H9 (cell line): ENCODE data around the gene MED20. TPM values are rescaled to one million over a fixed set of nuclear protein-coding genes. Genes with fewer than 3 reads are reported as not detected.

Experiments used
- DNase-seq: peaks from one replicate; pipeline ENCODE4 v3.0.0-alpha.2; 2017
- H2AFZ ChIP-seq: one replicate; pipeline ENCODE4 v1.6.1; 2013; ENCODE audit warnings: mild to moderate bottlenecking, low read length, control low read depth, moderate library complexity
- H2AK5ac ChIP-seq: 2 replicates; pipeline ENCODE4 v1.6.1; 2013; ENCODE audit warnings: low read length, control low read depth, mixed read lengths; ENCODE audit not compliant: insufficient read length
- H2BK120ac ChIP-seq: one replicate; pipeline ENCODE4 v1.6.1; 2013; ENCODE audit warnings: low read depth, mild to moderate bottlenecking, low read length, control low read depth, inconsistent platforms; ENCODE audit not compliant: poor library complexity, severe bottlenecking
- H2BK12ac ChIP-seq: 2 replicates; pipeline ENCODE4 v1.6.1; 2013; ENCODE audit warnings: low read length, control low read depth, mixed read lengths, low read depth; ENCODE audit not compliant: insufficient read length
- H2BK15ac ChIP-seq: 2 replicates; pipeline ENCODE4 v1.6.1; 2013; ENCODE audit warnings: low read depth, low read length, control low read depth
- H2BK20ac ChIP-seq: one replicate; pipeline ENCODE4 v1.6.1; 2013; ENCODE audit warnings: low read depth, mild to moderate bottlenecking, low read length, control low read depth, inconsistent platforms; ENCODE audit not compliant: poor library complexity, severe bottlenecking
- H2BK5ac ChIP-seq: 2 replicates; pipeline ENCODE4 v1.6.1; 2013; ENCODE audit warnings: low read length, control low read depth, mixed read lengths; ENCODE audit not compliant: insufficient read length
- H3K14ac ChIP-seq: 2 replicates; pipeline ENCODE4 v1.6.1; 2013; ENCODE audit warnings: low read length, control low read depth; ENCODE audit not compliant: insufficient read depth
- H3K18ac ChIP-seq: 2 replicates; pipeline ENCODE4 v1.6.1; 2013; ENCODE audit warnings: low read depth, mild to moderate bottlenecking, mixed read lengths, low read length, control low read depth; ENCODE audit not compliant: insufficient read length
- H3K23ac ChIP-seq: 2 replicates; pipeline ENCODE4 v1.6.1; 2013; ENCODE audit warnings: low read length, control low read depth, mixed read lengths, low read depth; ENCODE audit not compliant: insufficient read length
- H3K23me2 ChIP-seq: 2 replicates; pipeline ENCODE4 v1.6.1; 2013; ENCODE audit warnings: low read depth, mild to moderate bottlenecking, mixed read lengths, low read length, control low read depth; ENCODE audit not compliant: insufficient read length, poor library complexity, severe bottlenecking
- H3K27ac ChIP-seq: 2 replicates; pipeline ENCODE4 v1.5.1; 2013; ENCODE audit warnings: low read length, control low read depth, mixed read lengths, low read depth; ENCODE audit not compliant: insufficient read length
- H3K27me3 ChIP-seq: 2 replicates; pipeline ENCODE4 v1.6.1; 2013; ENCODE audit warnings: low read length, control low read depth, inconsistent platforms; ENCODE audit not compliant: insufficient read depth
- H3K4ac ChIP-seq: 2 replicates; pipeline ENCODE4 v1.6.1; 2013; ENCODE audit warnings: low read depth, mild to moderate bottlenecking, control low read depth, inconsistent platforms, low read length, moderate library complexity
- H3K4me1 ChIP-seq: 2 replicates; pipeline ENCODE4 v1.6.1; 2013; ENCODE audit warnings: low read length, control low read depth, inconsistent platforms; ENCODE audit not compliant: insufficient read depth
- H3K4me2 ChIP-seq: 2 replicates; pipeline ENCODE4 v1.6.1; 2013; ENCODE audit warnings: low read length, control low read depth, mixed read lengths; ENCODE audit not compliant: insufficient read length, insufficient read depth
- H3K56ac ChIP-seq: 2 replicates; pipeline ENCODE4 v1.6.1; 2013; ENCODE audit warnings: low read depth, mild to moderate bottlenecking, mixed read lengths, low read length, control low read depth; ENCODE audit not compliant: insufficient read length
- H3K79me1 ChIP-seq: 2 replicates; pipeline ENCODE4 v1.6.1; 2013; ENCODE audit warnings: low read depth, mild to moderate bottlenecking, moderate library complexity, low read length, control low read depth, inconsistent platforms; ENCODE audit not compliant: insufficient read depth, poor library complexity, severe bottlenecking
- H3K79me2 ChIP-seq: 2 replicates; pipeline ENCODE4 v1.6.1; 2013; ENCODE audit warnings: low read length, control low read depth, inconsistent platforms; ENCODE audit not compliant: insufficient read depth
- H3K9ac ChIP-seq: 2 replicates; pipeline ENCODE4 v1.6.1; 2013; ENCODE audit warnings: low read length, control low read depth, mixed read lengths; ENCODE audit not compliant: insufficient read length; ENCODE audit errors: extremely low read depth
- H3K9me3 ChIP-seq: one replicate; pipeline ENCODE4 v1.6.1; 2013; ENCODE audit warnings: low read depth, low read length, inconsistent platforms; ENCODE audit not compliant: control insufficient read depth
- H3T11ph ChIP-seq: one replicate; pipeline ENCODE4 v1.6.1; 2013; ENCODE audit warnings: mild to moderate bottlenecking, low read length, control low read depth, inconsistent platforms
- H4K20me1 ChIP-seq: one replicate; pipeline ENCODE4 v1.6.1; 2013; ENCODE audit not compliant: control insufficient read depth, insufficient read length, insufficient read depth
- H4K5ac ChIP-seq: 2 replicates; pipeline ENCODE4 v1.6.1; 2013; ENCODE audit warnings: low read depth, mild to moderate bottlenecking, mixed read lengths, low read length, control low read depth; ENCODE audit not compliant: insufficient read length
- H4K8ac ChIP-seq: replicated peaks from 2 replicates; pipeline ENCODE4 v1.6.1; 2013; ENCODE audit warnings: low read length, control low read depth, mixed read lengths, low read depth; ENCODE audit not compliant: insufficient read length
- H4K91ac ChIP-seq: 2 replicates; pipeline ENCODE4 v1.6.1; 2013; ENCODE audit warnings: low read depth, mild to moderate bottlenecking, moderate library complexity, mixed read lengths, low read length, control low read depth; ENCODE audit not compliant: insufficient read length
- H3K27ac Mint-ChIP-seq, 3 experiments: 2 replicates in 2 of 3; 3 replicates in 1 of 3; pipeline ENCODE4 v1.8.0; 2020 to 2021; ENCODE audit warnings: mixed read lengths in 3 of 3, mild to moderate bottlenecking in 1 of 3, moderate library complexity in 1 of 3
- H3K27me3 Mint-ChIP-seq: 2 replicates; pipeline ENCODE4 v1.8.0; 2021; ENCODE audit warnings: low read depth, mild to moderate bottlenecking, moderate library complexity, mixed read lengths
- H3K36me3 Mint-ChIP-seq, 3 experiments: 2 replicates in 2 of 3; 3 replicates in 1 of 3; pipeline ENCODE4 v1.8.0; 2020 to 2021; ENCODE audit warnings: low read depth in 3 of 3, mixed read lengths in 3 of 3; ENCODE audit not compliant: insufficient read depth in 1 of 3
- H3K4me1 Mint-ChIP-seq, 2 experiments: 2 replicates each; pipeline ENCODE4 v1.8.0; 2020; ENCODE audit warnings: mixed read lengths in 2 of 2
- H3K4me3 Mint-ChIP-seq, 2 experiments: 2 replicates in 1 of 2; 3 replicates in 1 of 2; pipeline ENCODE4 v1.8.0; 2020 to 2021; ENCODE audit warnings: mild to moderate bottlenecking in 2 of 2, mixed read lengths in 2 of 2, moderate library complexity in 1 of 2
- H3K9me3 Mint-ChIP-seq, 2 experiments: 2 replicates in 1 of 2; 3 replicates in 1 of 2; pipeline ENCODE4 v1.8.0; 2020; ENCODE audit warnings: mild to moderate bottlenecking in 2 of 2, mixed read lengths in 2 of 2, moderate library complexity in 1 of 2
- WGBS: extraction: QIAGEN DNeasy Blood & Tissue Kit; methylation state at CpG from one replicate; pipeline ENCODE4 v1.1.7; 2013; ENCODE audit warnings: missing lambda C conversion rate, low lambda C conversion rate, mixed read lengths; ENCODE audit not compliant: insufficient read length; ENCODE audit errors: extremely low coverage; 5-methylcytosine and 5-hydroxymethylcytosine counted together
- total RNA-seq: library from RNA; stranded (reverse); gene quantifications from 2 replicates; pipeline ENCODE4 v1.2.1, GENCODE V29; 2021
- TF ChIP-seq, protein P1 (sequence below): fragments of 200-600 bp; sonication (generic); conservative IDR thresholded peaks from 3 replicates; pipeline ENCODE4 v1.8.0; 2021; ENCODE audit warnings: antibody characterized with exemption, mild to moderate bottlenecking

The MED20 gene
- total RNA-seq, 1 experiment from 2014 or later, result 28.9 TPM

DNA sequence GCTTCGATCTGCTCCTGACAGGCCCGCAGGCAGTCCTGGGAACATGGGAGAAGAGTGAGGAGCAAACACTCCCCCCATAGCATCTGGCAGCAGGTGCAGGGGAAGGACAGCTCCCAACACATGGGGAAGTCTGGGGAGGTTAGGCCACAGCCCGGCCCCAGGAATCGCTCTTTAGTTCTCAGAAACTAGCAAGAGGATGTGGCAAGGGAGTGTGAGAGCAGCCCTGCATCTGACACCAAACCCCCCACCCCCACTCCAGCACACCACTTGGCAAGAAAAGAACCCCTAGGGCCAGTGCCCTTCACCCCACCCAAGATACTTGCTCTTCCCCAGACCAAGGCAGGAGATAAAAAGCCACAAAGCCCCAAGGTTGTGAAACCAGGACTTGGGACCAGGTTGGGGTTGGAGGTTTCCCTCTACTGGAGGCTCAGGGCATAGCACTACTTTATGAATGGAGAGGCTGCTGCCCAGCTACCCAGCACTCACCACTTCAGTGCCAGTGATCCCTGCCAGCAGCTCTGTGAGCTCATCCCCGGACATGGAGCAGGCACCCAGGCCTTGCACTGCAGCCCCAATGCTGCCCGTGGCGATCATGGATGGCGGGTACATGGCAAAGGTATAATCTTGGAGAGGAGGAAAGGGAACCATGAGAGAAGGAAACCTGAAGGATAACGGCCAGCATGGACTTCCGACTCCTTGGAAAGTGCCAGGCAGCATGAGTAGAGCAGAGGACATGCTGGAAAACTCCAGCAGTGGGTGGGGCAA, 15.3 kb upstream of the MED20 start:
- no peak overlapping the region for H4K91ac ChIP-seq
- no peak overlapping the region for H3K23ac ChIP-seq
- H3K4me1 Mint-ChIP-seq, result peaks cover 26 to 33% of the 10 kb centered on the region in 2 experiments
- no peak overlapping the region for H2BK5ac ChIP-seq
- H3K27me3 Mint-ChIP-seq, result peaks cover 5% of the 10 kb centered on the region
- H3K9ac ChIP-seq, result no peak overlapping the region
- DNase-seq, result peak; percentile 79
- no peak overlapping the region for H3K4ac ChIP-seq
- peaks cover 3% of the 10 kb centered on the region for H4K20me1 ChIP-seq
- no peak overlapping the region for H3K27ac ChIP-seq
- H3K4me1 ChIP-seq, result peaks cover 12% of the 10 kb centered on the region; the same call in 1 of the 2 replicates
- no peaks in the 10 kb centered on the region for H3K9me3 Mint-ChIP-seq
- no peak overlapping the region for H3T11ph ChIP-seq
- H3K79me1 ChIP-seq, result no peaks in the 10 kb centered on the region
- H2BK120ac ChIP-seq, result no peak overlapping the region
- H3K23me2 ChIP-seq, result peaks cover 7% of the 10 kb centered on the region
- no peak overlapping the region for H3K14ac ChIP-seq
- no peak overlapping the region for H3K18ac ChIP-seq
- H3K27me3 ChIP-seq, result no peaks in the 10 kb centered on the region
- WGBS, result no CpG with 5 or more reads among the region's 10 CpGs
- H2BK15ac ChIP-seq, result no peak overlapping the region
- H2AFZ ChIP-seq, result no peak overlapping the region
- no peak overlapping the region for H4K8ac ChIP-seq
- no peak overlapping the region for H3K4me3 Mint-ChIP-seq
- TF ChIP-seq, protein P1, sequence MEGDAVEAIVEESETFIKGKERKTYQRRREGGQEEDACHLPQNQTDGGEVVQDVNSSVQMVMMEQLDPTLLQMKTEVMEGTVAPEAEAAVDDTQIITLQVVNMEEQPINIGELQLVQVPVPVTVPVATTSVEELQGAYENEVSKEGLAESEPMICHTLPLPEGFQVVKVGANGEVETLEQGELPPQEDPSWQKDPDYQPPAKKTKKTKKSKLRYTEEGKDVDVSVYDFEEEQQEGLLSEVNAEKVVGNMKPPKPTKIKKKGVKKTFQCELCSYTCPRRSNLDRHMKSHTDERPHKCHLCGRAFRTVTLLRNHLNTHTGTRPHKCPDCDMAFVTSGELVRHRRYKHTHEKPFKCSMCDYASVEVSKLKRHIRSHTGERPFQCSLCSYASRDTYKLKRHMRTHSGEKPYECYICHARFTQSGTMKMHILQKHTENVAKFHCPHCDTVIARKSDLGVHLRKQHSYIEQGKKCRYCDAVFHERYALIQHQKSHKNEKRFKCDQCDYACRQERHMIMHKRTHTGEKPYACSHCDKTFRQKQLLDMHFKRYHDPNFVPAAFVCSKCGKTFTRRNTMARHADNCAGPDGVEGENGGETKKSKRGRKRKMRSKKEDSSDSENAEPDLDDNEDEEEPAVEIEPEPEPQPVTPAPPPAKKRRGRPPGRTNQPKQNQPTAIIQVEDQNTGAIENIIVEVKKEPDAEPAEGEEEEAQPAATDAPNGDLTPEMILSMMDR, result peak; percentile 81
- no peak overlapping the region for H2BK12ac ChIP-seq
- no peak overlapping the region for H3K56ac ChIP-seq
- H3K36me3 Mint-ChIP-seq, result peaks cover 23 to 56% (median 39%) of the 10 kb centered on the region in 3 experiments
- H2AK5ac ChIP-seq, result no peak overlapping the region
- no peaks in the 10 kb centered on the region for H3K9me3 ChIP-seq
- peak overlapping the region; percentile 41 to 94 (median 94); a peak in 5 of 7 replicates for H3K27ac Mint-ChIP-seq
- no peak overlapping the region for H4K5ac ChIP-seq
- no peaks in the 10 kb centered on the region for H3K79me2 ChIP-seq
- no peak overlapping the region for H2BK20ac ChIP-seq
- no peak overlapping the region for H3K4me2 ChIP-seq
